ENCODE measurements around the gene ADGRV1. TPM values are rescaled to one million over a fixed set of nuclear protein-coding genes. Genes with fewer than 3 reads are reported as not detected.

The ADGRV1 gene
- total and polyA plus RNA-seq, 12 donors: 0.03 to 1.4 (median 0.44) TPM; not detected in 6

GRCh38 chr5:91000743-91001142 lies 442.1 kb downstream of the ADGRV1 start:
- peaks cover 0 to 7% (median 0%) of the 10 kb centered on the region in 9 donors for H3K4me1 ChIP-seq
- ATAC-seq: no peak
- H3K36me3 ChIP-seq: no peaks in the 10 kb centered on the region
- peaks cover 0 to 16% (median 4%) of the 10 kb centered on the region in 11 donors for H3K9me3 ChIP-seq
- 83 to 90% methylated on average over 1 of the region's 1 CpG for WGBS, 2 donors
- no peak overlapping the region for H3K4me3 ChIP-seq
- TF ChIP-seq CTCF (IDR thresholded peaks at IDR 0.05): no peak
- intact Hi-C loops (cut with DNase I): no loop called here
- no peak overlapping the region for H3K27ac ChIP-seq
- DNase-seq: no peak
- H3K27me3 ChIP-seq: no peaks in the 10 kb centered on the region

GRCh38 chr5:91006713-91007112 lies 448.1 kb downstream of the ADGRV1 start:
- no peaks in the 10 kb centered on the region for H3K27me3 ChIP-seq
- no peaks in the 10 kb centered on the region for H3K9me3 ChIP-seq
- WGBS, 2 donors: 94 to 96% methylated on average over 2 of the region's 2 CpGs
- TF ChIP-seq CTCF (IDR thresholded peaks at IDR 0.05): no peak
- H3K4me3 ChIP-seq: no peak overlapping the region
- intact Hi-C loops (cut with DNase I): no loop called here
- ATAC-seq: no peak
- H3K27ac ChIP-seq: no peak overlapping the region
- H3K4me1 ChIP-seq: peaks cover 0 to 7% (median 0%) of the 10 kb centered on the region in 9 donors
- DNase-seq: no peak
- no peaks in the 10 kb centered on the region for H3K36me3 ChIP-seq

GRCh38 chr5:91007251-91007650 lies 448.7 kb downstream of the ADGRV1 start:
- Histone ChIP-seq H3K36me3 (no peaks in the 10 kb centered on the region), H3K27me3 (no peaks in the 10 kb centered on the region), H3K4me1 (peaks cover 0 to 7% (median 0%) of the 10 kb centered on the region in 9 donors), H3K9me3 (no peaks in the 10 kb centered on the region), H3K4me3 (no peak overlapping the region), H3K27ac (no peak overlapping the region)
- DNase-seq (no peak), ATAC-seq (no peak)
- 86 to 91% methylated on average over 1 of the region's 1 CpG for WGBS, 2 donors
- intact Hi-C loops (cut with DNase I): no loop called here
- TF ChIP-seq CTCF (IDR thresholded peaks at IDR 0.05): no peak

- DNase-seq (no peak), ATAC-seq (no peak)
- Histone ChIP-seq H3K4me1 (peaks cover 0 to 7% (median 0%) of the 10 kb centered on the region in 9 donors), H3K4me3 (no peak overlapping the region), H3K27ac (no peak overlapping the region), H3K27me3 (no peaks in the 10 kb centered on the region), H3K9me3 (peaks cover 0 to under 1% (median 0%) of the 10 kb centered on the region in 11 donors), H3K36me3 (no peaks in the 10 kb centered on the region)
- WGBS, 2 donors: 91 to 93% methylated on average over 6 of the region's 6 CpGs
- TF ChIP-seq CTCF (IDR thresholded peaks at IDR 0.05): no peak
- intact Hi-C loops (cut with DNase I): no loop called here
Measured at GRCh38 chr5:91007780-91008402, 449.3 kb downstream of the ADGRV1 start.

Measured in heart right ventricle (tissue), 16 donors.